ENCODE measurements around the gene DSP.

- TF ChIP-seq POLR2A (IDR thresholded peaks at IDR 0.05; ENCODE audit: borderline replicate concordance, extremely low read depth, insufficient read depth, insufficient read length), result no peak
- no peak for TF ChIP-seq CTCF (IDR thresholded peaks at IDR 0.05 in 2 of 3, conservative IDR thresholded peaks at IDR 0.05 in 1 of 3; ENCODE audit: borderline replicate concordance in 1 of 3, insufficient read depth in 1 of 3, low read depth in 2 of 3, low read length in 2 of 3)
- TF ChIP-seq EZH2phosphoT487 (IDR thresholded peaks at IDR 0.05; ENCODE audit: borderline replicate concordance), result no peak
- TF ChIP-seq RAD21 (IDR thresholded peaks at IDR 0.05; ENCODE audit: low read depth), result no peak
- TF ChIP-seq EZH2 (IDR thresholded peaks at IDR 0.05), result no peak
- TF ChIP-seq REST (IDR thresholded peaks at IDR 0.05; ENCODE audit: low read depth), result no peak
- TF ChIP-seq POLR2AphosphoS5 (IDR thresholded peaks at IDR 0.05; ENCODE audit: low read depth, low read length), result no peak
- no peak for TF ChIP-seq YY1 (IDR thresholded peaks at IDR 0.05; ENCODE audit: extremely low read depth, insufficient replicate concordance, low read depth, low read length)
- TF ChIP-seq CEBPB (IDR thresholded peaks at IDR 0.05; ENCODE audit: low read depth), result no peak
- no peak for TF ChIP-seq MAX (IDR thresholded peaks at IDR 0.05)
- TF ChIP-seq ZNF274 (IDR thresholded peaks at IDR 0.05; ENCODE audit: low read depth, low read length), result no peak
- no peak for TF ChIP-seq FOSL1 (IDR thresholded peaks at IDR 0.05; ENCODE audit: low read depth)
Measured at GRCh38 chr6:7579851-7580250, 38.4 kb downstream of the DSP start.

All from HCT116 (cell line).